ENCODE data around the gene COX6A2. TPM values are rescaled to one million over a fixed set of nuclear protein-coding genes. Genes with fewer than 3 reads are reported as not detected.

The COX6A2 gene
- total RNA-seq, 1 experiment from 2014 or later = not detected

DNA sequence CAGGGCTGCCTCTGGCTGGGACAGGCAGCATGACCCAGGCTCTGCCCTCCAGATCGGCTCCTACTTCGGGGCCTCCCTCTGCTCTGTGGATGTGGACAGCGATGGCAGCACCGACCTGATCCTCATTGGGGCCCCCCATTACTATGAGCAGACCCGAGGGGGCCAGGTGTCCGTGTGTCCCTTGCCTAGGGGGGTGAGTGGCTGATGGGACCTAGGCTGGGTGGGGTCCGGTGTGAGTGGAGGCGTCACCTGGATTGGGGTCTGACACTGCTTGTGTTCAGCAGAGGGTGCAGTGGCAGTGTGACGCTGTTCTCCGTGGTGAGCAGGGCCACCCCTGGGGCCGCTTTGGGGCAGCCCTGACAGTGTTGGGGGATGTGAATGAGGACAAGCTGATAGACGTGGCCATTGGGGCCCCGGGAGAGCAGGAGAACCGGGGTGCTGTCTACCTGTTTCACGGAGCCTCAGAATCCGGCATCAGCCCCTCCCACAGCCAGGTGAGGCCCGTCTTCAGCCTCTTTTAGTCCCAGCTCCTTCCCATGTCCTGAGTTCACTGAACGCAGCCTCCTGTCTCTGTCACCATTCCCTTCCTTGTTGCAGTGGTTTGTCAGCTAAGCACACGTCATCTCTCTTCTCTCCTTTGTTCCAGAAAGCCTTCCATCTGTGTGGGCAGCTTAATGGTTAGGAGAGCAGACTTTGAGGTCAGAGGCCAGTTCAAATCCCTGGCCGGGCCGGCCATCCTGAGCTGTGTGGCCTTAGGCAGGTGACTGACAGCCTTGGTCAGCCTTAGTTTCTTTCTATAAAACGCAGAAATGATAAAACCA, 16.9 kb downstream of the COX6A2 start:
- ATAC-seq = 0 out of 2 replicates have a peak, but pooled peaks have one; percentile 8
- DNase-seq (ENCODE audit: low read depth, low spot score) = no peak
- ChIA-PET CTCF (no interaction called here), POLR2A (no interaction called here)
- no peaks in the 10 kb centered on the region for H3K36me3 ChIP-seq (ENCODE audit: control insufficient read depth, insufficient read depth, low read length)
- H3K27ac ChIP-seq (ENCODE audit: low read length) = no peak overlapping the region
- intact Hi-C loops (cut with micrococcal nuclease; ENCODE audit: unreplicated experiment) (no loop called here), in situ Hi-C loops (cut with HindIII; ENCODE audit: low pct_unique_long_range_greater_than_20kb, low sequenced_read_pairs) (no loop called here)
- H3K4me3 ChIP-seq (ENCODE audit: low read depth in 2 of 2, low read length in 2 of 2) = no peak overlapping the region
- H3K9me3 ChIP-seq (ENCODE audit: control insufficient read depth, insufficient read depth, low read depth, low read length) = no peaks in the 10 kb centered on the region
- TF ChIP-seq TCF7L2 (IDR thresholded peaks at IDR 0.05; ENCODE audit: low read depth, low read length) = no peak
- TF ChIP-seq, protein P1, sequence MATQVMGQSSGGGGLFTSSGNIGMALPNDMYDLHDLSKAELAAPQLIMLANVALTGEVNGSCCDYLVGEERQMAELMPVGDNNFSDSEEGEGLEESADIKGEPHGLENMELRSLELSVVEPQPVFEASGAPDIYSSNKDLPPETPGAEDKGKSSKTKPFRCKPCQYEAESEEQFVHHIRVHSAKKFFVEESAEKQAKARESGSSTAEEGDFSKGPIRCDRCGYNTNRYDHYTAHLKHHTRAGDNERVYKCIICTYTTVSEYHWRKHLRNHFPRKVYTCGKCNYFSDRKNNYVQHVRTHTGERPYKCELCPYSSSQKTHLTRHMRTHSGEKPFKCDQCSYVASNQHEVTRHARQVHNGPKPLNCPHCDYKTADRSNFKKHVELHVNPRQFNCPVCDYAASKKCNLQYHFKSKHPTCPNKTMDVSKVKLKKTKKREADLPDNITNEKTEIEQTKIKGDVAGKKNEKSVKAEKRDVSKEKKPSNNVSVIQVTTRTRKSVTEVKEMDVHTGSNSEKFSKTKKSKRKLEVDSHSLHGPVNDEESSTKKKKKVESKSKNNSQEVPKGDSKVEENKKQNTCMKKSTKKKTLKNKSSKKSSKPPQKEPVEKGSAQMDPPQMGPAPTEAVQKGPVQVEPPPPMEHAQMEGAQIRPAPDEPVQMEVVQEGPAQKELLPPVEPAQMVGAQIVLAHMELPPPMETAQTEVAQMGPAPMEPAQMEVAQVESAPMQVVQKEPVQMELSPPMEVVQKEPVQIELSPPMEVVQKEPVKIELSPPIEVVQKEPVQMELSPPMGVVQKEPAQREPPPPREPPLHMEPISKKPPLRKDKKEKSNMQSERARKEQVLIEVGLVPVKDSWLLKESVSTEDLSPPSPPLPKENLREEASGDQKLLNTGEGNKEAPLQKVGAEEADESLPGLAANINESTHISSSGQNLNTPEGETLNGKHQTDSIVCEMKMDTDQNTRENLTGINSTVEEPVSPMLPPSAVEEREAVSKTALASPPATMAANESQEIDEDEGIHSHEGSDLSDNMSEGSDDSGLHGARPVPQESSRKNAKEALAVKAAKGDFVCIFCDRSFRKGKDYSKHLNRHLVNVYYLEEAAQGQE (IDR thresholded peaks at IDR 0.05; ENCODE audit: insufficient read depth in 1 of 2, low read depth in 2 of 2, low read length in 1 of 2) = no peak
- no TSS peak for BruUV-seq (replicated peaks)
- no peaks in the 10 kb centered on the region for H3K27me3 ChIP-seq (ENCODE audit: control insufficient read depth, insufficient read depth, low read length)
- H3K4me1 ChIP-seq (ENCODE audit: control insufficient read depth, insufficient read depth, low read length) = no peaks in the 10 kb centered on the region

DNA sequence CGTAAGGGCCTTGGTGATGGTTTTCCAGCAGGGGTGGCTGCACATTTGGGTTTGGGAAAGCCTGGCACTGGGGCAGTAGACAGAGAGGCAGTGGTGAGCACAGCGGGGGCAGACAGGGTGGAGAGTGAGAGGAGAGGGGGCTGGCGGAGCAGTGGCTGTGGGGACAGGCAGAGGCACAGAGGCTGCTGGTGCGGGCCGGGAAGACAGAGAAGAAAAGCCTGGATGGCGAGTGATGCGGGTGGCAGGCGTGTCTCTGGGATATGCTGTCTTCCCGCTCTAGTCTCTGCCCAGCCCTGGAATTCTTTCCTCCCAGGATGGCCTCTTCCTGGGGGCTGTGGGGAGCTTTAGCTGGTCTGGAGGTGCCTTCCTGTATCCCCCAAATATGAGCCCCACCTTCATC, 18.1 kb downstream of the COX6A2 start:
- in situ Hi-C loops (cut with HindIII; ENCODE audit: low pct_unique_long_range_greater_than_20kb, low sequenced_read_pairs) = no loop called here
- no peaks in the 10 kb centered on the region for H3K27me3 ChIP-seq (ENCODE audit: control insufficient read depth, insufficient read depth, low read length)
- no peaks in the 10 kb centered on the region for H3K4me1 ChIP-seq (ENCODE audit: control insufficient read depth, insufficient read depth, low read length)
- H3K9me3 ChIP-seq (ENCODE audit: control insufficient read depth, insufficient read depth, low read depth, low read length) = no peaks in the 10 kb centered on the region
- H3K4me3 ChIP-seq (ENCODE audit: low read depth in 2 of 2, low read length in 2 of 2) = no peak overlapping the region
- ATAC-seq = no peak
- no peak for TF ChIP-seq TCF7L2 (IDR thresholded peaks at IDR 0.05; ENCODE audit: low read depth, low read length)
- TF ChIP-seq, protein P2, sequence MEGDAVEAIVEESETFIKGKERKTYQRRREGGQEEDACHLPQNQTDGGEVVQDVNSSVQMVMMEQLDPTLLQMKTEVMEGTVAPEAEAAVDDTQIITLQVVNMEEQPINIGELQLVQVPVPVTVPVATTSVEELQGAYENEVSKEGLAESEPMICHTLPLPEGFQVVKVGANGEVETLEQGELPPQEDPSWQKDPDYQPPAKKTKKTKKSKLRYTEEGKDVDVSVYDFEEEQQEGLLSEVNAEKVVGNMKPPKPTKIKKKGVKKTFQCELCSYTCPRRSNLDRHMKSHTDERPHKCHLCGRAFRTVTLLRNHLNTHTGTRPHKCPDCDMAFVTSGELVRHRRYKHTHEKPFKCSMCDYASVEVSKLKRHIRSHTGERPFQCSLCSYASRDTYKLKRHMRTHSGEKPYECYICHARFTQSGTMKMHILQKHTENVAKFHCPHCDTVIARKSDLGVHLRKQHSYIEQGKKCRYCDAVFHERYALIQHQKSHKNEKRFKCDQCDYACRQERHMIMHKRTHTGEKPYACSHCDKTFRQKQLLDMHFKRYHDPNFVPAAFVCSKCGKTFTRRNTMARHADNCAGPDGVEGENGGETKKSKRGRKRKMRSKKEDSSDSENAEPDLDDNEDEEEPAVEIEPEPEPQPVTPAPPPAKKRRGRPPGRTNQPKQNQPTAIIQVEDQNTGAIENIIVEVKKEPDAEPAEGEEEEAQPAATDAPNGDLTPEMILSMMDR (IDR thresholded peaks at IDR 0.05) = no peak
- TF ChIP-seq, protein P1 (IDR thresholded peaks at IDR 0.05; ENCODE audit: insufficient read depth in 1 of 2, low read depth in 2 of 2, low read length in 1 of 2) = no peak
- no peak for TF ChIP-seq SIN3A (IDR thresholded peaks at IDR 0.05; ENCODE audit: borderline replicate concordance, insufficient read depth, low read depth, low read length)
- TF ChIP-seq POLR2AphosphoS5 (IDR thresholded peaks at IDR 0.05; ENCODE audit: low read depth, low read length) = no peak
- intact Hi-C loops (cut with micrococcal nuclease; ENCODE audit: unreplicated experiment) = no loop called here
- H3K27ac ChIP-seq (ENCODE audit: low read length) = no peak overlapping the region
- no peak for DNase-seq (ENCODE audit: low read depth, low spot score)
- no TSS peak for BruUV-seq (replicated peaks)
- H3K36me3 ChIP-seq (ENCODE audit: control insufficient read depth, insufficient read depth, low read length) = no peaks in the 10 kb centered on the region
- CTCF ChIA-PET = no interaction called here
- POLR2A ChIA-PET = no interaction called here
